NOMO-1 treated with dmso at 0.1 percent for 144 hours (cell line): ENCODE measurements around the gene OXER1.

Experiments used
- DNase-seq: peaks from one replicate; lab custom pipeline; 2025; ENCODE audit not compliant: unreplicated experiment; lab: John Stamatoyannopoulos, UW

OXER1 gene, protein sequence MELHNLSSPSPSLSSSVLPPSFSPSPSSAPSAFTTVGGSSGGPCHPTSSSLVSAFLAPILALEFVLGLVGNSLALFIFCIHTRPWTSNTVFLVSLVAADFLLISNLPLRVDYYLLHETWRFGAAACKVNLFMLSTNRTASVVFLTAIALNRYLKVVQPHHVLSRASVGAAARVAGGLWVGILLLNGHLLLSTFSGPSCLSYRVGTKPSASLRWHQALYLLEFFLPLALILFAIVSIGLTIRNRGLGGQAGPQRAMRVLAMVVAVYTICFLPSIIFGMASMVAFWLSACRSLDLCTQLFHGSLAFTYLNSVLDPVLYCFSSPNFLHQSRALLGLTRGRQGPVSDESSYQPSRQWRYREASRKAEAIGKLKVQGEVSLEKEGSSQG

DNA sequence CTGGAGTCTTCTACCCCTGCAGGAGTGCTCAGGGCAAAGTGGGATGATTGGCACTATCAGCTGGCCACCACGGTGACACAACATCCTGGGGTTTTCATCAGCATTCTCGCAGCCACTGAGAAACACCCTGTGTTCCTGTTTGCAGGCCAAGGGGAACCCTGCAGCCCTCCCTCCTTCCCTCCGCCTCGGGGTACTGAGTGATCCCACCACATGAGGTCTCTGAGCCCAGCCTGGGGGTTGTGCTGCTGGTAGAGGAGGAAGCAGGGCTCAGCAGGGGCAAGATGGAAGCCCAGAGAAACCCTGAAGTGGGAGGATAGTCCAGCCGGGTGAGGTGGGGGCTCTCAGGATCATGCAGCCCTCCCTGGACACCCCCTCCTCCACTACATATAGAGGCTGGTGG is at the start of gene OXER1:
OXER1 (minus strand) TSS at position 40 of the 400 bp plus-strand sequence. CDS start 73 bp downstream, outside the sequence.
- DNase-seq: peak; percentile 33

DNA sequence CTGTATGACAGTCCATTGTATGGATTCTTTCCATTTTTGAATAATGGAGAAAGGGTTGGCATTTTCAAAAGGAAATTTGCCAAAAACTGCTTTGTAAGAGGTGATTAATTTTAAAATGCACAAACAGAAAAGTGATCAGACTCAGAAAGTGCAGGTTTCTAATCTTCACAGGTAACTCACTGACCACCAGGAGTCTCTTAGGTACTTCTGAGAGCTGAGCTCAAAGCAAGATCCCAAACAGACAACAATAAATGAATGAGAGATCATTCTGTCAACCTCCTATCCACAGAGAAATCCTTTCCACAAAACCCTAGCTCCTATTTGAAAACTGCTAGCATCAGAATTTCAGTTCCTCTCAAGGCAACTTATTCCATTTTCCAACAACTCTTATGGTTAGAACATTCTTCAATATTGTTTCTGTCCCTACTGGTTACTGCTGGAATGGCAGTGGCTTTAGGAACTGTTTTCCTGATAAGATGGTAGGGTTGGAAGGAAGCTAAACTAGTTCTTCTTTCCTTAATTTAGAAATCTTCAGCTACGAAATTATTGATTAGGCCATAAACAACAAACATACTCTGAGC is 49.1 kb upstream of the OXER1 start:
- DNase-seq: no peak

DNA sequence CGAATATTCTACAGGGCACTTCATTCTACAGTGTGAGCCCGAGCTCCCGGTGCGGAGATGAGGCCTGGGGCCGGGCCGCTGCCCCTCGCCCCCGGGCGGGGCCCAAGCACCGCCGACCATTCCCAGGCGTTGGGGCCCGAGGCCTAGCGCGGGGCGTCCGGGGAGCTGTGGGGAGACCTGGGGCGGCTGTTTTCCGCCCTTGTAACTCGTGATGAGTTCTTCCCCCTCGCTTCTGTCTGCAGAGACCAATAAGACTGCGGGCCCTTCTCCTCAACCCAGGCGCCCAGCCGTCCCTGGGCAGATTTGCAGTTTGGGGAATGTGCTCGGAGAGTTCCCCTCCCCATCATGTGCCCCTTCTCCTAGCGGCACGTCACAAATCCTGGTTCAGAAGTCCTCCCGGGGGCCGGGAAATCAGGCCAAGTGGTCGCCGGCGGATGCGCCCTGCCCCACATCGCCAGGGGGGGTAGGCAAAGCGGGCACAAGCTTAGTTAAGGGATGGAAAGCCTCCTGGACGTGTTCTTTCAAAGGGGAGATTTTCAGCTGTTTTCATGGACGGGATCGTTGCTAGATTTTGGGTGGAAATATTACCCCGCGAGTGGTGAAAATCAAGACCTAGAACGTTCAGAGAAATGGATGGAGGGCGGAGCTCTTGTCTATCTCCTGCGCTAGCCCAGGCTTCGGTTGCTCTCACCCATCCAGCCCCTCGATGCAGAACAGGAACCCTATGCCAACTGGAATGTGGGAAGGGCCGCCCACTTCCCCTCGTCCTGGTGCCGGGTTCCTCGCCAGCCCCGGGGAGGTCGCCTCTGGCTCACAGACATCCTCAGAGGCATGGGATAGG is 47.3 kb upstream of the OXER1 start:
- no peak for DNase-seq

DNA sequence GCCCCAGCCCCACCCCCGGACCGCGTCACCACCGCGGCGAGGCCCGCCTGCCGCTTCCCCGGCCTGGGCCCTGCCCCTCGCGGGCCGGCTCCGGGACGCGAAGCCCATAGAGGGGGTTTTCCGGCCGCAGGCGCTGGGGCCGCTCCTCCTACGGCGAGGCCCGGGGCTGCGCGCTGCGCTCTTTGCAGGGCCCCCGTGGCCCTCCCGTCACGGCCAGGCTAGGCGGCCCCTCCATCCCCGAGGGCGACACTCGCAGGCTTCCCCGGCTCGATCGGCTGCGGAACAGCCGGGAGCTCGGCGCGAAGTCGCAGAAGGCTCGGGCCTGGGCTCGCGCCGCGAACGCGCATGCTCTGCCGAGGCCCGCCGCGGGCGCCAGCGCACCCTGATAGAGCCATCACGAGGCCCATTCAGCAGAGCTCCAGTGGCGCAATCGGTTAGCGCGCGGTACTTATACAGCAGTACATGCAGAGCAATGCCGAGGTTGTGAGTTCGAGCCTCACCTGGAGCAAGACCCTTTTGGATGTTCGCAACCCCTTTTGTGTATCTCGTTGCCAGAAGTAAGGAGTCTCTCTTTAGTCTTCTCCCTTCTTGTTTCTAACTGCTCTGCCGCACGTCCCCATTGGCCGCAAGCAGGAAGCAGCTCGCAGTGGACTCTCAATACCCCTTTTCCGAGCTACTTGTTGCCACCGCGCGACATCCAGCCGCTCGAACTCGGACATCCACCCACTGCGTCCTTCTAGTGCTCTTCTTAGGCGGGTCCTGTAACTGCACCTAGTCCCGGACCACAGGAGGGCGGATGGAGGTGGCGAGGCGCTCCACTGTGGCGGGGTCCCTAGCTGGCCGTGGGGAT is 46.4 kb upstream of the OXER1 start:
- peak; percentile 87 for DNase-seq

DNA sequence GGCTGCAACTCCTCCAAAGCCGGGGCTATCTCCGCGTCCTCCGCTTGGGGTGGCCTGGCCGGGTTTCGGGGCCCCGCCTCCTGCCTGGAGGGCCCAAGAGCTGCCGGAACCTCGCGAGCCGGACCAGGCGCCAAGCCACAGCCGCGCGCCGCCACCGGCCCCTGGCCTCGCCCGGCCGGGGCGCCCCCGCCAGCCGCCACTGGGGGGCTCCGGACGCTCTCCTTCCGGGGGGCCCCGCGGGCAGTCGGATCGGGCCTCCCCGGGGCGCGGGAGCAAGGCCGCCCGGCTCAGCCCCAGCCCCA is 45.8 kb upstream of the OXER1 start:
- peak; percentile 62 for DNase-seq

DNA sequence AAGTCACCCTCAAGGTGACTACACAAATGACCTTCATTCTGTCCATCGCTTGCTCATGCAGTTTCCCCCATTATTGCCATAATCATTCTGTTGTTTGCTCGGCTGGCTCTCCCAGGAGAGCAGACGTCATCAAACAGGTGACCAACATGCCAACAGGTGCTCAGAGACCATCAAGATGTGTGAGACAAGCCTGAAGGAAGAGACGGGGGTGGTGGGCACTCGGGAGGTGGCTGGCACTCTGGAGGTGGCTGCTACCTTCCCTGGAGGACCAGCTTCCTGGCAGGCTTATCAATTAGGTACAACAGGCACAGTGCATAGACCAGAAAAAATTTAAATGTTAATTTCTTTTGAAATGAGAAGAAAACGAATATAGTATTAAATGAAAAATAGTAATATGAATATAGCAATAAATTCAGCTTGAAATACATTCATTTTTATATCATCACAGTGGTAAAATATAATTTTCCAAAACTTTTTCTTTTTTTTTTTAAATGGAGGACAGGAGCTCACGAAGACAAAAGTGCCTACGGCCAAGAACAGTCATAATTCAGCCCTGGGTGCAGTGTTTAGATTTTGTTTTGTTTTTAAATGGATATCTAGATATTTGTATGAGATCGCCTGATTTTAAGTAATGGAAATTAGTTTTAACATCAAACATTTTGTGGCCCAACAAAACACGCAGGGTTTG is 45.3 kb upstream of the OXER1 start:
- no peak for DNase-seq

DNA sequence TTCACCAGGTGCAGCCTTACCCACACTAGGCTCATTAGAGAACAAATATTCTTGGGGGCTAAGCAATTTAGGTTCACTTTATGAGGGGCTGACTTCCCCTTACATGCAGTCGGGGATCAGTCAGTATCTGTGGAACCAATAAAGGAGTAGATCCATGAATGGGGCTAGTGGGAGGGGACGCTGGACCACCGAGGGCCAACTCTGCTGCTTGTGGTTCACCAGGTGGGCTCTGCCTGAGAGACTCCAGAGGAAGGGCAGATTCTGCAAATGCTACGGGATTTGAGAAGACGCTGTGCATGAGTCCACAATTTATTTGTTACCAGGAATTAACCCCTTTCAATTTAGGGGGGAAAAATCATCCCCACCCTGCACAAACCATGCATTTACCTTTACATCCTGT is 44.4 kb upstream of the OXER1 start:
- no peak for DNase-seq

DNA sequence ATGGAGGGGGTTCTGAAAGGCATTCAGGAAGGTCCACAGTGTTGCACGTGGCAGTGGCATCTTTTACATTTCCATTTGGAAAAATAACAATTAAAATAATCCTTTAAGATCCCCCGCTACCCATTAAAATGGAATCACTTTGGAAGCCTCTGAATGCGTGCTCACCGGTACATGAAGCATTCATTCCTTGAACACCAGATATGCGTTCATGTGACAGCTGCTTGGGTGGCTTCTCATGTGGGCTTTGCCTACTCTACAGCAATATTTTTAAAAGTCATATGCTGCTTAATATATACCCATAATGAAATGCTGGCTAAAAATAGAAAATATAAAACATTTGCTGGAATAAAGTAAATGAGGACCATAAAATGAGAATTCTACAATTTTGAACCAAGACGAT is 42.9 kb upstream of the OXER1 start:
- no peak for DNase-seq

DNA sequence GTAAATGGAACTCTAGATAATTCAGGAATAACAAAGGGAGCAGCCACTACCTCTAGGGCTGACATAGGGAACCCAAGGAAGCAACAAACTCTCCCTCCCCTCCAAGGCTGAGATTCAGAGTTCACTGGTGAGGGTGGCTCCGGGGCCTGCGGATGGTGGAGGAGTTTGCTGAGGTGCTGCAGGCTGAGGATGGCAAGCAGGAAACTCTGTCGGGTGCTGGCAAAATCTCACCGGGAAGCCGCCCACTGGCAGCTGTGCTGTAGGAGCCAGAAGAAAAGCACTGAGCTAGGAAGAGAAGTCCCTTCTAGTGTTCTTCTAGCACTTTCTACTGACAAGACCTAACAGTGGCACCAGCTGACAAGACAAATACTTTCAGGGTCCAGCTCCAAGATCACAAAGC is 41.0 kb upstream of the OXER1 start:
- DNase-seq: no peak

DNA sequence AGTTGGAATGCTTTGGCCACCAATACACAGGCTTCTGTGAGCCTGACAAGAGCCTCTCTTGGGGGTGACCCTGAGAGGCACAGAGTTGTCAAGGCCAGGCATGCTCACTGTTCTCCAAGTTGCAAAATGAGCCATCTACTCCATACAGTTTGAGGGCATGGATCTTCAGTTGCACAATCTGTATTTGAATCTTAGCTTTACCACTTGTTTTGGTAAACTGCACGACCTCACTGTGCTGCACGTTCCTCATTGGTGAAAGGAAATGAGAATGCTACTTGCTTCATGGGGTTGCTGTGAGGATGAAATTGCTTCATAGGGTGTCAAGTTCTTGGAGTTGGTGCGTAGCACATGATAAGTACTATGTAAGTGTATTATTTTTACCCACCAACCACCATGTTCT is 40.4 kb upstream of the OXER1 start:
- peak; percentile 88 for DNase-seq

DNA sequence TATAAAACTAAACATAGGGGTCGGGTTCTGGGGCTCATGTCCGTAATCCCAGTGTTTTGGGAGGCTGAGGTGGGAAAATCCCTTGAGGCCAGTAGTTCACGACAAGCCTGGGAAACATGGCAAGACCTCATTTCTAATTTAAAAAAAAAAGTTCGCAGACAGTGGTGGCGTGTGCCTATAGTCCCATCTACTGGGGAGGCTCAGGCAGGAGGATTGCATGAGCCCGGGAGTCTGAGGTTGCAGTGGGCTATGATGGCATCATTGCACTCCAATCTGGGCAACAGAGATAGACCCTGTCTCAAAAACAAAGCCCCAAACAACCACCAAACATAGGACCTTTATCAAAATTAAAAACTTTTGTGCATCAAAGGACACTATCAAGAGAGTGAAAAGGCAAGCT is 38.2 kb upstream of the OXER1 start:
- DNase-seq: no peak

DNA sequence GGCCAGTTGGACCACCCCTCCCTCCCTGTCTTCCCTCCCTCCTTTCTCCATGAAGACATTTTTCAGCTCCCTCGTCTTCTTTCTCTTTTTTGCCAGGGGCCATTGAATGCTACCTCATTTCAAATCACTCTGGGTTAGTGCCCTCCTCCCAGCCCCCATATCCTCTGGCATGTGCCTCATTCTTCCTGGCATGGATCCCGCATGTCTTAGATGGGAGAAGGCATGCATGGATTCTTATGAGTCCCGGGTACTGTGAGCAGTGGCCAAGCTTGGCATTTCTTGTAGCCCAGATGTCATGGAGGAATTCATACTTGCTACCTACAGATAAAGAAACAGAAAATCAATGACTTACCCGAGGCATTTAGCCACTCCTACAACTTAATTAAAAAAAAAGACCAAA is 37.4 kb upstream of the OXER1 start:
- no peak for DNase-seq

DNA sequence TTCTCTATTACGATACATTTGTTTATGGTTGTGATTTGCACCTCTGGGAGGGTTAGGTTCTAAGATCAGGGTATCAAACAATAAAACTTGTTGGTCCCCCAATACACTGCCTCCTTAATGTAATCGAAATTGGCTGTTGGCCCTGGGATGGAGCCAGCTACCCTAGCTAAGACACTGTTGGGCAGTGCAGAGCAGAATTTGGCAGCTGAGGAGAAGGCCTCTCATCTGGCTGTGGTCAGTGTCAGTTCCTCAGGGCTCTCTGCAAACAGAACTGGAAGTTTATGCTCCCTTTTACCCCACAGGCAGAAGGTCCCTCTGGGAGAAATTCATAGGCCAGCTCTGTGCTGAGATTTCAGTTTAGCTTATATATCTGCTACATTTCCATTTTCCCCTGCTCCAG is 37.0 kb upstream of the OXER1 start:
- DNase-seq: no peak

DNA sequence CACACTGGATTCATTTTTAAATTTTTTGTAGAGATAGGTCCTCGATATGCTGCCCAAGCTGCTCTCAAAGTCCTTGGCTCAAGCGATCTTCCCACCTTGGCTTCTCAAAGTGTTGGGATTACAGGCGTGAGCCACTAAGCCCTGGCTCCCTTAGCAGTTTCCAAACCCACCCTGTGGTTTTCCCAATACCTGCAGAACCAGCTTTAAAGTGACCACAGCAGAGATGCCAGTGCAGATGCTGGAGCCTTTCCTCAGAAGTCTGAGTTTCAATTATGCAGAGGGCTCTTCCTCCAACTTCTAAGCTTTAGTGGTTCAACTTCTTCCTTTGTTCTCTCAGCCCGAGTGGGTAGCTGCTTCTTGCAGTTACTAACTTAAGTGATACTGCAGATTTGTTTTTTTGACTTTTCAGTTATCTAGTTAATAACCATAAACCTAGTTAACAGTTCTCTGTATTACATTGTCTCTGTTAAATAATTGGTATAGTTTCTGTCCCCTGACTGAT is 36.6 kb upstream of the OXER1 start:
- DNase-seq: no peak

DNA sequence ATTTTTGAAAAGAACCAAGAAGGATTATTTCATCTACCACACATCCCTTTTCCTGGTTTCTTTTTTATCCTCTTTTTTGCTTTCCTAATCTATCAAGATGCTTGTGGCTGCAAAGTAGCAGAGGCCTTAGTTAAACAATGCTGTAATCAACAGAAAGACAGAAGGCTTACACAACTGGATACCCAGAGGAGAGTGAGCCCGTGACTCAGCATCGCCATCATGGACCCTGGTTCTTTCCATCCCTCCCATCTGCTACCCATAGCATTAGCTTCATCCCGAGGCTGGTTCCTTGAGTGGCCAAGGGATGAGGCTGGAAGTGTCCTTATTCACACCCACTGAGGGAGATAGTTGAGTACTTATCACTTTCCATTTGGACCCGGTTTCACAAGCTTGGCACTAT is 35.9 kb upstream of the OXER1 start:
- DNase-seq: no peak

DNA sequence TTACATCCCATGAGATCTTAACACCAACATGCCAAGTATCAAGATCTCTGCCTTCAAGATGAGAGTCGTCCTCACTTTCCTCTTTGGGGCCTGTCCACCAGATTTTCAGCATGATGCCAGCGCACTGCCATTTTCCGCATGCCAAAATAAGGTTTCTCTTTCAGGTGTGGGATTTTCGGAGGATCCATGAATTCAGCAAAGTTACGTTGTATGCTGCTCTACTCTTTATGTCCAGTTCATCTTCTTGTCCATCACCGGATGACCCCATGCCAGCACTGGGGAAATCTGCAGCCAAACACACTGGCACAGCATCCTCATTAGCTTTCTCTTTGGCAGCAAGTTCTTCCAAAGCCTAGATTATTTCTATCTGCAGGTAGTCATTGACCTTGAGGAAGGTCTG is 33.3 kb upstream of the OXER1 start:
- no peak for DNase-seq

DNA sequence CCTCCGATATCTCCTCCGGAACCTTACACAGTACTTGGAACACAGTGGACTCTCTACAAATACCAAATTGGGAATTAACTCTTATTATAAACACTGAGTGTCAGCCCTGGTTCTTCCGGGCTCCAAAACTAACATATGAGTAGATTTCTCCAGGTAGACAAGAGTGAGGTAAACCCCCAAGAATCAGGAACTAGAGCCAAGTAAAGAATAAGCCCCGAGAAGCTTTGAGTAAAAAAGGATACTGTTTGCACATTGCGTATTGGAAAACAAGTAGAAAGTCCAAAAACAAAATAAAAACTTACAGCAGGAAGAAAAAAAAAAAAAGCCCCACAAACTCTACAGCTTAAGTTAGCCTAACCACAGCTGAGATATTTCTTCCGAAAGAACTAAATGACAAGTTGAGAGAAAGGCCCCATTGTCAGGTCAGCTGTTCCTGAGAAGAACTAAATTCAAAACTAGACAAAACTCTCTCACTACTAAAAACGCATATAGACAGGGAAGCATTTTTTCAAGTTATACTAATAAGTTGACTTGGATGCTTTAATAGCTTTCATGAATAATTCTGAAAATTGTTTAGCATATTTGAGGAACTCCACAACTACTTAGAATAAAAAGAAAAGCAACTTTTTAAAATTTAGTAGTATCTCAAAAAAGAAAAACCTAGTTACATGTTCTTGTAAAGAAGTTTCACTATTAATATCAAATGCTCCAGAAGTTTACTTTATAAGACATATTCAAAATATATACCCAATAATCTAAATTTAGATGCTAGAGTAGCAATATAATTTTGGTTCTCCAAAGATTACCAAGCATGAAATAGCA is 32.7 kb upstream of the OXER1 start:
- no peak for DNase-seq

DNA sequence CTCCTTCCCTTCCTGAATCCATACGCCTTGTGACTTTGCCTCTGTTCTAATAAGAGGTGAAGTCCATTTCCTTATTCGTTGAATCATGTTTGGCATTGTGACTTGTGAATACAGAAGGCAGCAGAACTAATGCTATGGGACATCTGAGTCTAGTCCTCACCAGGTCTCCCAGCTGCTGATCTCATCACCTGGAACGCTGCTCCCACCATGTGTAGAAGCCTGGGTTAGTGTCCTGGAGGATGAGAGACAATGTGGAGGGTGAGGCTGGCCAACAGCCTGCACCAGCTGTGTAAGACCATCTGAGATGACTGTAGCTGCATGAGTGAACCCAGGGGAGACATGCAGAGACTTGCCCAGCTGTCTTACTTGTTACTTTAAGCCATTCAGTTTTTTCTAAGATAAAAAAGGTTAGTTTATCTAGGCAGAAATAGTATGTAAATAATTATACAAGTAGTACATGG is 31.9 kb upstream of the OXER1 start:
- no peak for DNase-seq

DNA sequence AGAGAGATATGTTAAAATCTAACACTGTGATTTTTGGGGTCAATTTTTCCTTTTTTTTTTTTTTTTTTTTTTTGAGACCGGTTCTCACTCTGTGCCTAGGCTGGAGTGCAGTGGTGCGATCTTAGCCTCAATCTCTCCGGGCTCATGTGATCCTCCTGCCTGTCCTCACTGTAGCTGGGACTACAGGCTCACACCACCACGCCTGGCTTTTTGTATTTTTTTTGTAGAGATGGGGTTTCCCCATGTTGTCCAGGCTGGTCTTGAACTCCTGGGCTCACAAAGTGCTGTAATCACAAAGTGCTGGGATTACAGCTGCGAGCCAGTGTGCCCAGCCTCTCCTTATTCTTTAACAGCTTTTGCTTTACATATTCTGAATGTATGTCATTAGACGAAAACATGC is 31.3 kb upstream of the OXER1 start:
- DNase-seq: no peak
